ENCODE results near the gene DOC2B. TPM values are rescaled to one million over a fixed set of nuclear protein-coding genes. Genes with fewer than 3 reads are reported as not detected.

DOC2B gene
- total and polyA plus RNA-seq, 8 donors, result 2.4 to 6.9 (median 3.4) TPM

DNA sequence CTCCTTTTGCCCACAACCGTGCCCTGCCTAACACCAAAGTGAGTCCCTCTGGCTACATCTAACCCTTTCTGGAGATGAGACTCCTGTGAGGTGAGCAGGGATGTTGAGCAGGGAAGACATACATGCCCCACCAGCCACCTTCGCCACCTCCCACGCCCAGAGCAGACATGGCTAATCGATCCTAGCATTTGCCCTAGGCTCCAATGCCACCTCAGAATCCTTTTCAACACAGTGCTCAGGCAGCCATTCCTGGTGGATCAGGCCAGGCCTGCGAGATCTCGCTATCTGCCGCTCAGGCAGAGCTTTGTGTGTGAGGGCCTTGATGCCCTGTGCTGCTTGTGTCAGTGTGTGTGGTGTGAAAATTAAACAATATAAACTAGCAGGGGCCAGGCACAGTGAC lies 23.1 kb downstream of the DOC2B start:
- H3K4me1 ChIP-seq, result no peaks in the 10 kb centered on the region
- H3K27ac ChIP-seq, result no peak overlapping the region
- H3K9me3 ChIP-seq, result no peaks in the 10 kb centered on the region
- intact Hi-C loops (cut with DNase I), result no loop called here
- no peak overlapping the region for H3K4me3 ChIP-seq
- no peaks in the 10 kb centered on the region for H3K27me3 ChIP-seq
- H3K36me3 ChIP-seq, result peaks cover 0 to 26% of the 10 kb centered on the region in 2 donors
- ATAC-seq (no peak), DNase-seq (no peak)
- TF ChIP-seq, protein P1, sequence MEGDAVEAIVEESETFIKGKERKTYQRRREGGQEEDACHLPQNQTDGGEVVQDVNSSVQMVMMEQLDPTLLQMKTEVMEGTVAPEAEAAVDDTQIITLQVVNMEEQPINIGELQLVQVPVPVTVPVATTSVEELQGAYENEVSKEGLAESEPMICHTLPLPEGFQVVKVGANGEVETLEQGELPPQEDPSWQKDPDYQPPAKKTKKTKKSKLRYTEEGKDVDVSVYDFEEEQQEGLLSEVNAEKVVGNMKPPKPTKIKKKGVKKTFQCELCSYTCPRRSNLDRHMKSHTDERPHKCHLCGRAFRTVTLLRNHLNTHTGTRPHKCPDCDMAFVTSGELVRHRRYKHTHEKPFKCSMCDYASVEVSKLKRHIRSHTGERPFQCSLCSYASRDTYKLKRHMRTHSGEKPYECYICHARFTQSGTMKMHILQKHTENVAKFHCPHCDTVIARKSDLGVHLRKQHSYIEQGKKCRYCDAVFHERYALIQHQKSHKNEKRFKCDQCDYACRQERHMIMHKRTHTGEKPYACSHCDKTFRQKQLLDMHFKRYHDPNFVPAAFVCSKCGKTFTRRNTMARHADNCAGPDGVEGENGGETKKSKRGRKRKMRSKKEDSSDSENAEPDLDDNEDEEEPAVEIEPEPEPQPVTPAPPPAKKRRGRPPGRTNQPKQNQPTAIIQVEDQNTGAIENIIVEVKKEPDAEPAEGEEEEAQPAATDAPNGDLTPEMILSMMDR (IDR thresholded peaks at IDR 0.05), result no peak

DNA sequence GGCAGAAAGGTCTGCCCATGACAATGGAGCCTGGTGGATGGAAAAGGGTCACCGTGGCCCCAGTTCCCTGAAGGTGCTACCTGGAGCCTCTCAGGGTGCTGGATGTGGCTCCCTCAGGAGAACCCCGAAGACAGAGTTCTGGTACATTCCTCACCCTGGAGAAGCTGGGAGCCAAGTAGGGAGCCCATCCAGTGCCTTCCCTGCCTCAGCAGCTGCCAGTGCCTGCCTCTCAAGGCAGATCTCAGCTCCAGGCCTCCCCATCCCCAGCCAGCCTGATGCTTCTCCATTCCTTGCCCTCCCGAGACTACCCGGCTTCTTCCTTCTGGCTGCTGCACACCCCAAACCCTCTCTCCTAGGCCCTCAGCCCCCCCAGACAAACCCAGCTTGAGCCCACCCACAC lies 23.5 kb downstream of the DOC2B start:
- peak in 1 of 4 donors; percentile 24 for DNase-seq
- no peaks in the 10 kb centered on the region for H3K27me3 ChIP-seq
- no peak overlapping the region for H3K27ac ChIP-seq
- TF ChIP-seq, protein P1 (IDR thresholded peaks at IDR 0.05), result no peak
- H3K4me1 ChIP-seq, result no peaks in the 10 kb centered on the region
- no peak for ATAC-seq
- intact Hi-C loops (cut with DNase I), result no loop called here
- peaks cover 0 to 26% of the 10 kb centered on the region in 2 donors for H3K36me3 ChIP-seq
- no peaks in the 10 kb centered on the region for H3K9me3 ChIP-seq
- no peak overlapping the region for H3K4me3 ChIP-seq

DNA sequence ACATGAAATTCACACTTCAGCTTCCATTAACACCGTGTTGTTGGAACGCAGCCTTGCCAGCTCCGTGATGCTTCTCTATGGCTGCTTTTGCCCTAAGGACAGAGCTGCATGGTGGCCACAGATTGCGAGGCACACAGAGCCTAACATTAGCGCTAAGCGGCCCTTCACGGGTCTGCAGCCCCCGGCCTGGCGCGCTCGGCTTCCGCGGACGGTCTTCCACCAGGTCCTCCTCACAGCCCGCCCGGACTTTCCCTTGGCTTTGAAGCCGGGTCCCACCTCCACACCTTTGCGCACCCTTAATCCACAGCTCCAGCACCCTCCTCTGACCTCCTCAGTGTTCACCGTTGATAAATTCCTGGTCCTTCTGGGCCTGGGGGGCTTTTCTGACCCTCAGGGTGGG lies 24.5 kb downstream of the DOC2B start:
- no peak overlapping the region for H3K4me3 ChIP-seq
- TF ChIP-seq, protein P1 (IDR thresholded peaks at IDR 0.05), result no peak
- no peaks in the 10 kb centered on the region for H3K4me1 ChIP-seq
- intact Hi-C loops (cut with DNase I), result no loop called here
- H3K27ac ChIP-seq, result no peak overlapping the region
- DNase-seq (peak in 1 of 4 donors; percentile 66), ATAC-seq (no peak)
- H3K9me3 ChIP-seq, result no peaks in the 10 kb centered on the region
- H3K27me3 ChIP-seq, result no peaks in the 10 kb centered on the region
- H3K36me3 ChIP-seq, result peaks cover 0 to 35% of the 10 kb centered on the region in 2 donors

DNA sequence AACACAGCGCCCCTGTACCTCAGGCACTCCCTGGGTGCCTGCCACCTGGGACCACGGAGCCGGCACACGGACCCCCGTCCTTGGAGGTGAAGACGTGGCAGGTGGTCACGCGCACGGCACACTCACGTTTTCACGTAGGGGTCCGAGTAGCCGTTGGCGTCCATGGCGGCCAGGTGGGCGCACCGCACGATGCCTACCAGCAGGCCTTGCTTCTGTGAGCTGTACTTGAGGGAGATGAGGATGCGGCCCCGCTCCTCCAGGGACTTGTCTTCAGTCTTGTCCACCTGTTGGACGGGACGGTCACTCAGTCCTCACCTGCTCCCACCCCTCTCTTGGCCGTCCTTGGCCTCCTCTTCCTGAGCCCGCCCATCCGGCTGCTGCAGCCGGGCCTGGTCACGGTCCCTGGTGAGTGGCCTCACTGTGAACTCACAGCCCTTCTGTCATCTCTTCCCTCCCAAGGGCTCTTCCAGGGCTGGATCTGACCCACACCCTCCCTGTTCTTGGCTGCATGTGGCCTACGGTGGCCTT lies 25.3 kb downstream of the DOC2B start:
- Histone ChIP-seq H3K4me3 (no peak overlapping the region), H3K9me3 (no peaks in the 10 kb centered on the region), H3K4me1 (no peaks in the 10 kb centered on the region), H3K27me3 (no peaks in the 10 kb centered on the region), H3K27ac (no peak overlapping the region), H3K36me3 (peaks cover 0 to 30% of the 10 kb centered on the region in 2 donors)
- ATAC-seq (no peak), DNase-seq (peak in 1 of 4 donors; percentile 68)
- TF ChIP-seq, protein P1 (IDR thresholded peaks at IDR 0.05), result no peak
- intact Hi-C loops (cut with DNase I), result no loop called here

DNA sequence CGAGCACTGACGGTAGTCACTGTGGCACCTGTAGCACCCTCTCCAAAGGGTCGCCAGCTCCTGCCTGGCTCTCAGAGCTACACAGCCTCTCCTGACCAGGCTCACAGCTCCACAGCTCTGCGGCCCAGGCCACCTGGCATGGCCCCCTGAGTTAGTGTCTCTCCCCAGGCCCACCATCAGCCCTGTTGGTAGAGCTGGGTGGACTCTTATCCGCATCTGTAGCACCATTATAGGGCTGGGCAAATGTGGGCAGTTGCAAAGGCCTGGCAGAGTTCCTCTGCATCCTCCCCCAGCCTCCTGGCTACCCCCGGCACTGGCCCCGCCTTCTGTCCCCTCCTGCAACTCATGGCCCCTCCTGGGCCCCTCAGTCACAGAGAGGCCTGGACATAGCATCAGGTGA lies 25.9 kb downstream of the DOC2B start:
- peak in 2 of 4 donors; percentile 11 to 24 for DNase-seq
- no peak for ATAC-seq
- TF ChIP-seq, protein P1 (IDR thresholded peaks at IDR 0.05), result no peak
- no peaks in the 10 kb centered on the region for H3K9me3 ChIP-seq
- no peak overlapping the region for H3K4me3 ChIP-seq
- no peaks in the 10 kb centered on the region for H3K4me1 ChIP-seq
- intact Hi-C loops (cut with DNase I), result no loop called here
- no peak overlapping the region for H3K27ac ChIP-seq
- H3K36me3 ChIP-seq, result peaks cover 0 to 24% of the 10 kb centered on the region in 2 donors
- H3K27me3 ChIP-seq, result no peaks in the 10 kb centered on the region

Data from left lung (tissue), 10 donors.